ENCODE data around the gene LRRN2.

Gene LRRN2

DNA sequence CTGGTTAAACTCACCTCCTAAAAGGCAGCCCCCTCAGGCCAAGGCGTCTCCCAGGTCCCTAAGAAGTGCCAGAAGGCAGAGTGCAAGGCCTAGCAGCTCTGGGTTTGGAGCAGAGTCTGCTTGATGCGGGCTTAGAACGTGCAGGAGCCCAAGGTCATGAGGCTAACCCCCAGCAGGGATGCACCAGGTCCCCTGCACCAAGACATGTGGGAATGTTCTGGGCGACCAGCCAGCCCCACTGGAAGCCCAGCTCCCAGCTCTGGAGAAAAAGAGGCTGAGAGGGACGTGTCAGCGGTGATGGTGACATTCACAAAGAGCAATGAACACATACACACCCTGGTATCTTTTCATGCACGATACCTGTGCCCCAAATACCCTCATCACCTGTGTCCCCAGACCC lies 5.1 kb downstream of the LRRN2 start:
- no peak for DNase-seq (ENCODE audit: extremely low read depth, low read depth)
- TF ChIP-seq CTCF (IDR thresholded peaks at IDR 0.05; ENCODE audit: low read depth, low read length, missing control alignments) = no peak
- no peak overlapping the region for H3K4me3 ChIP-seq (replicated peaks; ENCODE audit: low read depth, low read length)

DNA sequence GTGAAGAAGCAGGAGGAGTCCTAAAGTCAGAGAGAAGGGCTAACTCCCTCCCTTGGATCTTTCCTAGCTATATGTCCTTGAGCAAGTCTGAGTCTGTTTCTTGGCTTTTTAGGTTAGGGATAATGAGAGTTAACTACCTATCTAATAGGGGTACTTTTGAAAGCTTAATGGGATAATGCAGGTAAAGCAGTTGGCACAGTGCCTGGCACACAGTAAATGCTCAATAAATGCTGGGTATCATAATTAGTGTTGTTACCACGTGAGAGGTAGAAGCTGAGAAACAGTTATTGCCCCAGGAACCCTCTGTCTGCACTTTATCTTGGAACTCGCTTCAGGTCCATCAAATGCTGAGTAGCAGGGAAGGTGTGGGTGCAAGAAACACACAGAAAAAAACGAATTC lies 5.5 kb downstream of the LRRN2 start:
- TF ChIP-seq CTCF (IDR thresholded peaks at IDR 0.05; ENCODE audit: low read depth, low read length, missing control alignments) = no peak
- no peak overlapping the region for H3K4me3 ChIP-seq (replicated peaks; ENCODE audit: low read depth, low read length)
- DNase-seq (ENCODE audit: extremely low read depth, low read depth) = no peak

DNA sequence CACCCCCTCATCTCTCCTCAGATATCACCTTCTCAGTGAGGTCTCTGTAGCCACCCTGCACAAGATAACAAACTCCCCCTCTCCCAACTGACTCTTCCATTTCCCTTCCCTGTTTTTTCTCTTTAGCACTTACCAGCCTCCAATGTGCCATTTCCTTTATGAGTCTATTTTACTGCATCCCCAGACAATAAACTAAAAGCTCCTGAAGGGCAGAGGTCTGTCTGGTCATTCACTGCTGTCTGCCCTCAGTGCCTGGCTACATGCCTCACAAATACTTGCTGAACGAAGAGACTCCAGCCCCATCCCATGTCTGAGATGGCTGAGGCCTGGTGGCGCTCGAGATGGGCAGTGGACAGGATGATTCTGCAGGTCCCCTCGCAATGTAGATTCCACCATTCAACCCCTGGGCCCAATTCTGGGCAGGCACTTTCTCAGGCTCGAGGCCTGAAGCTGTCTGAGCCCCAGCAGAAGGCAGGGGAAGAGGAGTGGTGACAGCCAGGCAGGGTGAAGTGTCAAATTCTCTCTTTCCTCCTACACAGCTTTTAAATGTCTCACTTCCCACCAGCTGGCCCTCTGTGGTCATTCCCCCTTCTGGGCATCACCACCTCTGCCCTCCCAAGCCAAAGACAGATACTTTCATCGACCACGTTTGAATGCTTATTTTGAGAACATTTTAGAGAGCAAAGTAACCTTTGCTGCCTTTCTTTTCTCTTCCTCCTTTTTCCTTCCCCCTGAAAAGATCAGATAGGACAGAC lies 6.6 kb downstream of the LRRN2 start:
- no peak for DNase-seq (ENCODE audit: extremely low read depth, low read depth)
- no peak overlapping the region for H3K4me3 ChIP-seq (replicated peaks; ENCODE audit: low read depth, low read length)
- TF ChIP-seq CTCF (IDR thresholded peaks at IDR 0.05; ENCODE audit: low read depth, low read length, missing control alignments) = no peak

DNA sequence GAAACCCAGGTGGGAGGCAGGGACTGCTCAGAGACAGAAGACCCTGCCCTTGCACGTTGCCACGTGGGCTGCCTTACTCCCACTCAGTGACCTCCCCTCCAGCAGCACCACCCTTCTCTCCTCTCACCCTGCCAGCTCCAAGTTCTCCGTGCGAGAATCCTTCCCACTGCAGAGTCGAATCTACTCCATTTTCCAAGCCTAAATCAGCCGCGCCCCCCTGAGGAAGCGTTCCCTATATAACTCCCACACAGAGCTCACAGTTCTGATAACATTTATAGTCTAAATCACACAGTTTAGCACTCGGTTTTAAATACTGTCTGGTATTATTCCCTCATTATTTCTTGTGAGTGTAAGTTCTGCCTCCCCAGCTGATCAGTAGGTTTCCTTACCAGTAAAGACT lies 7.7 kb downstream of the LRRN2 start:
- H3K4me3 ChIP-seq (replicated peaks; ENCODE audit: low read depth, low read length) = no peak overlapping the region
- DNase-seq (ENCODE audit: extremely low read depth, low read depth) = no peak
- no peak for TF ChIP-seq CTCF (IDR thresholded peaks at IDR 0.05; ENCODE audit: low read depth, low read length, missing control alignments)

DNA sequence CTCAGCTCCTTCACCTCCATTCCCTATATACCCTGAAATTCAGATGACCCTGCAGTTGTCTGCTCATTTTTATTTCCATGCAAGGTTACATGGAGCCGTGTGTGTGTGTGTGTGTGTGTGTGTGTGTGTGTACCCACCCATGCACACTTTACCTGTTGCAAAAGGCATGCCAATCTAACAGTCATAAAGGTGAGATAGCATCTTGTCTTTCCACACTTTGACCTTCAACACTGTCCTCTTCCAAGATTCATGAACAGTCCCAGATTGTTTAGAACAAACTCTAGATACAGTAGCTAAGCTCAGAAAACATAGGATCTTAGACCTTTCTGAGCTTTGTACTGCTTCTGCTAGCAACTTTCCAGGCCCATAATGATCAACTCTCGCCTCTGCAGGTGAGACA lies 9.5 kb downstream of the LRRN2 start:
- no peak for TF ChIP-seq CTCF (IDR thresholded peaks at IDR 0.05; ENCODE audit: low read depth, low read length, missing control alignments)
- no peak overlapping the region for H3K4me3 ChIP-seq (replicated peaks; ENCODE audit: low read depth, low read length)
- DNase-seq (ENCODE audit: extremely low read depth, low read depth) = no peak

DNA sequence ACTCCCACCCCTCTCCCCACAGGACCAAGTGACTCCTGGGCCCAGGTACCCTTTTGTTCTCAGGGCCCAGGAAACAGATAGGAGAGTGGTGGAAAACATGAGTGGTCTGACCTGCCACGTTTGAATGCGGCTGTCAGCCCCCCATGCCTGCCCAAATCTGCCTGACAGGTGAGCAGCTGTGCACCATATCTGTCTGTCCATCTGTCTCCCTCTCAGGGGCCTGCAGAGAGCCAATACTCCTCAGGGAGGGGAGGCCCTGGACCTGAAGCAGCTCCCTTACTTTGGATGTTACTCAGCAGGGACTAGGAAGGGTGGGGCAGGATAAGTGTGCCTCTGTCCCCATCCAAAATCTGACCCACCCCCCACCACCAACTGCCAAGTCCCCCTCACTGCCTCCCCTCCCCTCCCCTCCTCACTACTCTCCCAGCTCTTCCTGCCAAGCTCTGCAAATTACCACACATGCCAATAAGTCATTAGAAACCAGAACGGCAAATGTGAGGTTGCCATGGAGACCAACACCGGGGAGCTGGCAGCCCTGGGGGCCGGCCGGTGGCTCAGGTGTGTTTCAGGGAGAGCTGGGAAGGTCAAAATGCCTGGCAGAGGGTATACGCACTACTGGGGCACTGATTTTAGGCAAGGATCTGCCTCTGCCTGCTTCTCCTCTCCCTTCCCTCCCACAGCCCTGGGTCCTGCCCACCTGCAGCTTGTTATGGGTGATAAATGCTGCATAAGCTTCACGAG lies 11.5 kb downstream of the LRRN2 start:
- no peak overlapping the region for H3K4me3 ChIP-seq (replicated peaks; ENCODE audit: low read depth, low read length)
- no peak for TF ChIP-seq CTCF (IDR thresholded peaks at IDR 0.05; ENCODE audit: low read depth, low read length, missing control alignments)
- DNase-seq (ENCODE audit: extremely low read depth, low read depth) = no peak
